GM19452 (cell line): ENCODE data around the gene ITPA.

Source experiments
- ATAC-seq: cut with Tn5 transposase; IDR thresholded peaks from one replicate; pipeline ENCODE4 v1.9.1; 2021; ENCODE audit not compliant: unreplicated experiment

Gene ITPA

DNA sequence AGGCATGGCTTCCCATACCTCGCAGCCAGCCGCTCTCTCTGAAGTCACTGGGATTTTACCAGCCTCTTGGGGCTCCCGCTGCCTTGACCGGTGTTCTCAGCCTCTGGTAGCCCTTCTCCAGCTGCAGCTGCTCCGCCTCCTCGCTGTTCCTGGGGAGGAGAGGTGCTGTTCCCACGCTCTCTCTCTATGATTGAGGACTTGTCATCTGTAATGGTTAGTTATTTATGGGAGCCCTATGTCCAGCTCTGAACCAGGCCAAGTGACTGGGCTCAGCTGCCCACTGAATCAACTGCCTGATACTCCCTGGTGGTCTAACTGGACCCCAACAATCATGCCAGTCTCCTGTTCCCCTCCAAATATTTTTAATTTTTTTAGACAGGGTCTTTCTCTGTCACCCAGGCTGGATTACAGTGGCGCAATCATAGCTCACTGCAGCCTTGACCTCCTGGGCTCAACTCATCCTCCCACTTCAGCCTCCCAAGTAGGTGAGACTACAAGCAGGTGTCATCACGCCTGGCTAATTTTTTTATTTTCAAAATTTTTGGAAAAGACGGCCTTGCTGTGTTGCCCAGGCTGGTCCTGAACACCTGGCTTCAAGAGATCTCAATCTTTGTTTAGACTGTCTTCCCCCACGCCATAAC, 34.5 kb downstream of the ITPA start:
- ATAC-seq: no peak

- no peak for ATAC-seq
Measured at GRCh38 chr20:3244613-3245012, 35.3 kb downstream of the ITPA start.

- ATAC-seq: no peak
Measured at GRCh38 chr20:3245156-3245555, 35.9 kb downstream of the ITPA start.

- no peak for ATAC-seq
Measured at GRCh38 chr20:3245711-3246110, 36.4 kb downstream of the ITPA start.

- ATAC-seq: no peak
Measured at GRCh38 chr20:3246682-3247081, 37.4 kb downstream of the ITPA start.

- no peak for ATAC-seq
Measured at GRCh38 chr20:3247638-3248037, 38.3 kb downstream of the ITPA start.

GRCh38 chr20:3248167-3248992, 39.1 kb downstream of the ITPA start:
- no peak for ATAC-seq

DNA sequence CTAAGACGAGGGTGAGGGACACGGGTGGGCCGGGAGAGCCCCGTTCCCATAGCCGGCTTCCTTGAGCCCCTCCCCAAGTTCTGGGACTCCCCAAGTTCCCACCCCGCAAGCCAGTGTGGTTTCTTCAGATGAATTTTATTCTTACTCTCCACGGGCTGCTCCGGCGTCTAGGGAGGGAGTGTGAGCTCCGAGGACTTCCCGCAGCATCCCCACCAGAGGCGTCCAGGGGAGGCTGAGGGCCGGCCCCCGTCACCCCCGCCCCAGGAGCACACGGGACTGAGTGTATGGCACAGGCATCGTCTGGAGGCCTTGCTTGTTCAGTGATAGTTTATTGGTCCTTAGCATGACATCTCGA, 39.7 kb downstream of the ITPA start:
- no peak for ATAC-seq

- no peak for ATAC-seq
Measured at GRCh38 chr20:3250091-3250504, 40.8 kb downstream of the ITPA start.

GRCh38 chr20:3251806-3252205, 42.5 kb downstream of the ITPA start:
- no peak for ATAC-seq

- no peak for ATAC-seq
Measured at GRCh38 chr20:3255728-3256127, 46.4 kb downstream of the ITPA start.

- no peak for ATAC-seq
Measured at GRCh38 chr20:3258429-3258828, 49.1 kb downstream of the ITPA start.

GRCh38 chr20:3262566-3262965, 53.3 kb downstream of the ITPA start:
- ATAC-seq: no peak

DNA sequence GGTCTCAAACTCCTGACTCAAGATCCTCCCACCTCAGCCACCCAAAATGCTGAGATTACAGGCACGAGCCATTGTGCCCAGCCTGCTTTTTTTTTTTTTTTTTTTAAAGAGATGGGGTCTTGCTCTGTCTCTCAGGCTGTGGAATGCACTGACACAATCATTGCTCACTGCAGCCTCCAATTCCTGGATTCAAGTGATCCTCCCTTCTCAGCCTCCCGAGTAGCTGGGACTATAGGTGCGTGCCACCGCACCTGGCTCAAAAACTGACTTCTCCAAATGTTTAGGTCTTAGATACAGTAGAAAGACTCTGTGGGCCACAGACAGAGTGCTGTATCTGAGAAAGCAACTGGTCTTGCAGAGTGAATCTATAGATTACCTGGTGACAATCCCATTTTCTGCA, 60.8 kb downstream of the ITPA start:
- ATAC-seq: no peak

- no peak for ATAC-seq
Measured at GRCh38 chr20:3273371-3273770, 64.1 kb downstream of the ITPA start.
